ENCODE data around the gene CLCN5.

DNA sequence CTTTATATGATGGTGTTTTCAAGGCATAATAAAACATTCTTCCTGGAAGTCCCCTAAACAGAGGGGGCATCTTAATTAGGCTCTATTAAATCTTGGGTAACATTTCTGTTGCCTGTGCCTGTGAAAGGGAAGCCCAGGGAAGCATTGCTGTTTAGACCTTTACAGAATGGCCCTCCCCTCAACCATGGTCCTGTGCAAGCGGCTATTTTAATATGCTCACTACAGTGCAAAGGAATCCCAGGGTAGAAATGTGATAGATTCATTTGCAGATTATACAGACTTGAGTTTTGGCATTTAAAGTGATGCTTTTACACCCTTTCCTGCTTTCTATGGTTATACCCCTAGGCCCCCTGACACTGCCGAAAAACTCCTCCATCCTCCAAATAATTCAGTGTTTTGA is 65.3 kb downstream of the CLCN5 start:
- no peak for TF ChIP-seq ZBTB7A (tag by site-specific recombination; IDR thresholded peaks at IDR 0.05; ENCODE audit: low read depth)
- TF ChIP-seq, protein P1, sequence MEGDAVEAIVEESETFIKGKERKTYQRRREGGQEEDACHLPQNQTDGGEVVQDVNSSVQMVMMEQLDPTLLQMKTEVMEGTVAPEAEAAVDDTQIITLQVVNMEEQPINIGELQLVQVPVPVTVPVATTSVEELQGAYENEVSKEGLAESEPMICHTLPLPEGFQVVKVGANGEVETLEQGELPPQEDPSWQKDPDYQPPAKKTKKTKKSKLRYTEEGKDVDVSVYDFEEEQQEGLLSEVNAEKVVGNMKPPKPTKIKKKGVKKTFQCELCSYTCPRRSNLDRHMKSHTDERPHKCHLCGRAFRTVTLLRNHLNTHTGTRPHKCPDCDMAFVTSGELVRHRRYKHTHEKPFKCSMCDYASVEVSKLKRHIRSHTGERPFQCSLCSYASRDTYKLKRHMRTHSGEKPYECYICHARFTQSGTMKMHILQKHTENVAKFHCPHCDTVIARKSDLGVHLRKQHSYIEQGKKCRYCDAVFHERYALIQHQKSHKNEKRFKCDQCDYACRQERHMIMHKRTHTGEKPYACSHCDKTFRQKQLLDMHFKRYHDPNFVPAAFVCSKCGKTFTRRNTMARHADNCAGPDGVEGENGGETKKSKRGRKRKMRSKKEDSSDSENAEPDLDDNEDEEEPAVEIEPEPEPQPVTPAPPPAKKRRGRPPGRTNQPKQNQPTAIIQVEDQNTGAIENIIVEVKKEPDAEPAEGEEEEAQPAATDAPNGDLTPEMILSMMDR (tag by site-specific recombination; IDR thresholded peaks at IDR 0.05): no peak
- no peak for TF ChIP-seq ZBTB20 (tag by site-specific recombination; IDR thresholded peaks at IDR 0.05)
- no peak for TF ChIP-seq ZNF174 (tag by site-specific recombination; IDR thresholded peaks at IDR 0.05)
- TF ChIP-seq ZNF521 (tag by site-specific recombination; IDR thresholded peaks at IDR 0.05): no peak
- TF ChIP-seq, protein P2, sequence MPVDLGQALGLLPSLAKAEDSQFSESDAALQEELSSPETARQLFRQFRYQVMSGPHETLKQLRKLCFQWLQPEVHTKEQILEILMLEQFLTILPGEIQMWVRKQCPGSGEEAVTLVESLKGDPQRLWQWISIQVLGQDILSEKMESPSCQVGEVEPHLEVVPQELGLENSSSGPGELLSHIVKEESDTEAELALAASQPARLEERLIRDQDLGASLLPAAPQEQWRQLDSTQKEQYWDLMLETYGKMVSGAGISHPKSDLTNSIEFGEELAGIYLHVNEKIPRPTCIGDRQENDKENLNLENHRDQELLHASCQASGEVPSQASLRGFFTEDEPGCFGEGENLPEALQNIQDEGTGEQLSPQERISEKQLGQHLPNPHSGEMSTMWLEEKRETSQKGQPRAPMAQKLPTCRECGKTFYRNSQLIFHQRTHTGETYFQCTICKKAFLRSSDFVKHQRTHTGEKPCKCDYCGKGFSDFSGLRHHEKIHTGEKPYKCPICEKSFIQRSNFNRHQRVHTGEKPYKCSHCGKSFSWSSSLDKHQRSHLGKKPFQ (tag by site-specific recombination; IDR thresholded peaks at IDR 0.05): no peak
- TF ChIP-seq, protein P3, sequence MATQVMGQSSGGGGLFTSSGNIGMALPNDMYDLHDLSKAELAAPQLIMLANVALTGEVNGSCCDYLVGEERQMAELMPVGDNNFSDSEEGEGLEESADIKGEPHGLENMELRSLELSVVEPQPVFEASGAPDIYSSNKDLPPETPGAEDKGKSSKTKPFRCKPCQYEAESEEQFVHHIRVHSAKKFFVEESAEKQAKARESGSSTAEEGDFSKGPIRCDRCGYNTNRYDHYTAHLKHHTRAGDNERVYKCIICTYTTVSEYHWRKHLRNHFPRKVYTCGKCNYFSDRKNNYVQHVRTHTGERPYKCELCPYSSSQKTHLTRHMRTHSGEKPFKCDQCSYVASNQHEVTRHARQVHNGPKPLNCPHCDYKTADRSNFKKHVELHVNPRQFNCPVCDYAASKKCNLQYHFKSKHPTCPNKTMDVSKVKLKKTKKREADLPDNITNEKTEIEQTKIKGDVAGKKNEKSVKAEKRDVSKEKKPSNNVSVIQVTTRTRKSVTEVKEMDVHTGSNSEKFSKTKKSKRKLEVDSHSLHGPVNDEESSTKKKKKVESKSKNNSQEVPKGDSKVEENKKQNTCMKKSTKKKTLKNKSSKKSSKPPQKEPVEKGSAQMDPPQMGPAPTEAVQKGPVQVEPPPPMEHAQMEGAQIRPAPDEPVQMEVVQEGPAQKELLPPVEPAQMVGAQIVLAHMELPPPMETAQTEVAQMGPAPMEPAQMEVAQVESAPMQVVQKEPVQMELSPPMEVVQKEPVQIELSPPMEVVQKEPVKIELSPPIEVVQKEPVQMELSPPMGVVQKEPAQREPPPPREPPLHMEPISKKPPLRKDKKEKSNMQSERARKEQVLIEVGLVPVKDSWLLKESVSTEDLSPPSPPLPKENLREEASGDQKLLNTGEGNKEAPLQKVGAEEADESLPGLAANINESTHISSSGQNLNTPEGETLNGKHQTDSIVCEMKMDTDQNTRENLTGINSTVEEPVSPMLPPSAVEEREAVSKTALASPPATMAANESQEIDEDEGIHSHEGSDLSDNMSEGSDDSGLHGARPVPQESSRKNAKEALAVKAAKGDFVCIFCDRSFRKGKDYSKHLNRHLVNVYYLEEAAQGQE (tag by site-specific recombination; IDR thresholded peaks at IDR 0.05): no peak
- TF ChIP-seq, protein P4, sequence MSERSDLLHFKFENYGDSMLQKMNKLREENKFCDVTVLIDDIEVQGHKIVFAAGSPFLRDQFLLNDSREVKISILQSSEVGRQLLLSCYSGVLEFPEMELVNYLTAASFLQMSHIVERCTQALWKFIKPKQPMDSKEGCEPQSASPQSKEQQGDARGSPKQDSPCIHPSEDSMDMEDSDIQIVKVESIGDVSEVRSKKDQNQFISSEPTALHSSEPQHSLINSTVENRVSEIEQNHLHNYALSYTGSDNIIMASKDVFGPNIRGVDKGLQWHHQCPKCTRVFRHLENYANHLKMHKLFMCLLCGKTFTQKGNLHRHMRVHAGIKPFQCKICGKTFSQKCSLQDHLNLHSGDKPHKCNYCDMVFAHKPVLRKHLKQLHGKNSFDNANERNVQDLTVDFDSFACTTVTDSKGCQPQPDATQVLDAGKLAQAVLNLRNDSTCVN (tag by site-specific recombination; optimal IDR thresholded peaks at IDR 0.05): no peak
- no peak for TF ChIP-seq SETDB1 (IDR thresholded peaks at IDR 0.05; ENCODE audit: insufficient read length, low read length)
- TF ChIP-seq, protein P5, sequence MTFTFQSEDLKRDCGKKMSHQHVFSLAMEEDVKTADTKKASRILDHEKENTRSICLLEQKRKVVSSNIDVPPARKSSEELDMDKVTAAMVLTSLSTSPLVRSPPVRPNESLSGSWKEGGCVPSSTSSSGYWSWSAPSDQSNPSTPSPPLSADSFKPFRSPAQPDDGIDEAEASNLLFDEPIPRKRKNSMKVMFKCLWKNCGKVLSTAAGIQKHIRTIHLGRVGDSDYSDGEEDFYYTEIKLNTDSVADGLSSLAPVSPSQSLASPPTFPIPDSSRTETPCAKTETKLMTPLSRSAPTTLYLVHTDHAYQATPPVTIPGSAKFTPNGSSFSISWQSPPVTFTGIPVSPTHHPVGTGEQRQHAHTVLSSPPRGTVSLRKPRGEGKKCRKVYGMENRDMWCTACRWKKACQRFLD (tag by site-specific recombination; IDR thresholded peaks at IDR 0.05): no peak
- TF ChIP-seq, protein P6, sequence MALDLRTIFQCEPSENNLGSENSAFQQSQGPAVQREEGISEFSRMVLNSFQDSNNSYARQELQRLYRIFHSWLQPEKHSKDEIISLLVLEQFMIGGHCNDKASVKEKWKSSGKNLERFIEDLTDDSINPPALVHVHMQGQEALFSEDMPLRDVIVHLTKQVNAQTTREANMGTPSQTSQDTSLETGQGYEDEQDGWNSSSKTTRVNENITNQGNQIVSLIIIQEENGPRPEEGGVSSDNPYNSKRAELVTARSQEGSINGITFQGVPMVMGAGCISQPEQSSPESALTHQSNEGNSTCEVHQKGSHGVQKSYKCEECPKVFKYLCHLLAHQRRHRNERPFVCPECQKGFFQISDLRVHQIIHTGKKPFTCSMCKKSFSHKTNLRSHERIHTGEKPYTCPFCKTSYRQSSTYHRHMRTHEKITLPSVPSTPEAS (tag by site-specific recombination; IDR thresholded peaks at IDR 0.05): no peak
- TF ChIP-seq ZNF155 (tag by site-specific recombination; IDR thresholded peaks at IDR 0.05): no peak
